ENCODE data around the gene NCK2. TPM values are rescaled to one million over a fixed set of nuclear protein-coding genes. Genes with fewer than 3 reads are reported as not detected.

The NCK2 gene
- total RNA-seq, 2 donors from 2014 or later, result 36.6 to 42.8 TPM

GRCh38 chr2:105777031-105777482 is 32.3 kb downstream of the NCK2 start:
- no peaks in the 10 kb centered on the region for H3K36me3 ChIP-seq (replicated peaks in 1 of 2; ENCODE audit: insufficient read depth in 1 of 2, low read depth in 2 of 2)
- no peaks in the 10 kb centered on the region for H3K9me3 ChIP-seq
- no peaks in the 10 kb centered on the region for H3K27me3 ChIP-seq
- DNase-seq (no peak), ATAC-seq (no peak)
- peak overlapping the region in 3 of 4 donors; percentile 25 to 43 (median 38) for H3K27ac ChIP-seq
- H3K4me1 ChIP-seq, result peaks cover 64% of the 10 kb centered on the region
- intact Hi-C loops (cut with DNase I), result no loop called here
- no peak overlapping the region for H3K4me3 ChIP-seq
- TF ChIP-seq POLR2A (IDR thresholded peaks at IDR 0.05) (no peak), CTCF (IDR thresholded peaks at IDR 0.05) (no peak)
- WGBS, 2 donors, result 76 to 92% methylated on average over 9 to 13 of the region's 13 CpGs

GRCh38 chr2:105777506-105778055 is 32.9 kb downstream of the NCK2 start:
- WGBS, 2 donors, result 66 to 79% methylated on average over 9 of the region's 9 CpGs
- H3K27ac ChIP-seq, result no peak overlapping the region
- H3K4me1 ChIP-seq, result peaks cover 59% of the 10 kb centered on the region

GRCh38 chr2:105778080-105778607 is 33.4 kb downstream of the NCK2 start:
- H3K4me1 ChIP-seq, result peaks cover 55% of the 10 kb centered on the region
- intact Hi-C loops (cut with DNase I), result no loop called here

More at GRCh38 chr2:105777506-105778055, 32.9 kb downstream of the NCK2 start:
- Histone ChIP-seq H3K4me3 (no peak overlapping the region), H3K27me3 (no peaks in the 10 kb centered on the region), H3K9me3 (no peaks in the 10 kb centered on the region), H3K36me3 (replicated peaks in 1 of 2; ENCODE audit: insufficient read depth in 1 of 2, low read depth in 2 of 2) (no peaks in the 10 kb centered on the region)
- TF ChIP-seq CTCF (IDR thresholded peaks at IDR 0.05) (no peak), POLR2A (IDR thresholded peaks at IDR 0.05) (no peak)
- ATAC-seq (no peak), DNase-seq (no peak)
- intact Hi-C loops (cut with DNase I), result no loop called here

GRCh38 chr2:105779394-105779793 is 34.7 kb downstream of the NCK2 start:
- ATAC-seq, result no peak
- no peaks in the 10 kb centered on the region for H3K36me3 ChIP-seq (replicated peaks in 1 of 2; ENCODE audit: insufficient read depth in 1 of 2, low read depth in 2 of 2)
- H3K27ac ChIP-seq, result no peak overlapping the region
- intact Hi-C loops (cut with DNase I), result no loop called here
- no peak for DNase-seq
- H3K4me1 ChIP-seq, result peaks cover 50% of the 10 kb centered on the region
- TF ChIP-seq CTCF (IDR thresholded peaks at IDR 0.05), result peak in 1 of 7 experiments; percentile 13
- TF ChIP-seq POLR2A (IDR thresholded peaks at IDR 0.05), result no peak
- no peaks in the 10 kb centered on the region for H3K27me3 ChIP-seq
- no peak overlapping the region for H3K4me3 ChIP-seq
- H3K9me3 ChIP-seq, result no peaks in the 10 kb centered on the region
- WGBS, 2 donors, result 44 to 49% methylated on average over 5 of the region's 5 CpGs

More at GRCh38 chr2:105778080-105778607, 33.4 kb downstream of the NCK2 start:
- Histone ChIP-seq H3K27ac (no peak overlapping the region), H3K4me3 (no peak overlapping the region), H3K9me3 (no peaks in the 10 kb centered on the region), H3K27me3 (no peaks in the 10 kb centered on the region), H3K36me3 (replicated peaks in 1 of 2; ENCODE audit: insufficient read depth in 1 of 2, low read depth in 2 of 2) (no peaks in the 10 kb centered on the region)
- 77 to 87% methylated on average over 6 of the region's 6 CpGs for WGBS, 2 donors
- no peak for ATAC-seq
- TF ChIP-seq CTCF (IDR thresholded peaks at IDR 0.05) (no peak), POLR2A (IDR thresholded peaks at IDR 0.05) (no peak)
- DNase-seq, result no peak

- TF ChIP-seq POLR2A (IDR thresholded peaks at IDR 0.05) (no peak), CTCF (IDR thresholded peaks at IDR 0.05) (no peak)
- WGBS, 2 donors, result 80 to 85% methylated on average over 5 of the region's 5 CpGs
- ATAC-seq, result peak; percentile 18
- no peaks in the 10 kb centered on the region for H3K27me3 ChIP-seq
- H3K4me3 ChIP-seq, result no peak overlapping the region
- no peaks in the 10 kb centered on the region for H3K36me3 ChIP-seq (replicated peaks in 1 of 2; ENCODE audit: insufficient read depth in 1 of 2, low read depth in 2 of 2)
- DNase-seq, result no peak
- H3K9me3 ChIP-seq, result no peaks in the 10 kb centered on the region
- intact Hi-C loops (cut with DNase I), result no loop called here
- H3K4me1 ChIP-seq, result peaks cover 50% of the 10 kb centered on the region
- H3K27ac ChIP-seq, result peak overlapping the region in 1 of 4 donors; percentile 40
These were observed 35.9 kb downstream of the NCK2 start for GRCh38 chr2:105780606-105781005.

All from body of pancreas (tissue), 4 donors.